ENCODE data around the gene PCID2.

DNA sequence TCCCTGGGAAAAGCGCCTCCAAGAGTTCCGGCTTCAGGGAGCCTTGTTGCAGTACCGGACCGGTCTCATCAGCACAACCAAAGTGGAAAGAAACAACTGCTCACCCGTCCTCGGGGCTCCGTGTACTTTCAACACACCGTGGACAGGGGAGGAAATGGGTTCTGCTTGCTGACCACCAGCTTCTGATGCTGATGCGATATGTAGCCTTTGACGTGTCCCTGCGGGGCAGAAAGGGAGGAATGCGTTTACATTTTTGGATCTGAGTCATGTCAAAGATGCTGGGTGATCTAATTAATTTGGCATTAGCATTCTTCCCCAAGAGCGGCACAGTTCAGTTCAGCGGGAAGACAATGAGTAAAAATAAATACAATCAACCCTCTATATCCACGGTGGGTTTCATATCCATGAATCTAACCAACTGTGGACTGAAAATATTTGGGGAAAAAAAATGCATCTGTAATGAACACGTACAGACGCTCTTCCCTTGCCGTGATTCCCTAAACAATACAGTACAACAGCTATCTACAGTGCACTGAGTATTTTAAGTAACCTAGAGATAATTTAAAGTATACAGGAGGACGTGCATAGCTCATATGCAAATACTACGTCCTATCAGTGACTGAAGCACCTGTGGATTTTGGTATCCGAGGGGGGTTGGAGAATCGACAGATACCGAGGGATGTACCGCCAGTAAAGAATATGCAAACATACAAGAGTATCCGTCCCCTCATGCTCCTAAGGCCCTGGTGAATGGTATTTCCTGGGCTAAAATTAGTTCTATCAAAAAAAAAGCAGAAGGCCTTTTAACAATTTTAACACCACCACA is 30.2 kb downstream of the PCID2 start:
- TF ChIP-seq, protein P1, sequence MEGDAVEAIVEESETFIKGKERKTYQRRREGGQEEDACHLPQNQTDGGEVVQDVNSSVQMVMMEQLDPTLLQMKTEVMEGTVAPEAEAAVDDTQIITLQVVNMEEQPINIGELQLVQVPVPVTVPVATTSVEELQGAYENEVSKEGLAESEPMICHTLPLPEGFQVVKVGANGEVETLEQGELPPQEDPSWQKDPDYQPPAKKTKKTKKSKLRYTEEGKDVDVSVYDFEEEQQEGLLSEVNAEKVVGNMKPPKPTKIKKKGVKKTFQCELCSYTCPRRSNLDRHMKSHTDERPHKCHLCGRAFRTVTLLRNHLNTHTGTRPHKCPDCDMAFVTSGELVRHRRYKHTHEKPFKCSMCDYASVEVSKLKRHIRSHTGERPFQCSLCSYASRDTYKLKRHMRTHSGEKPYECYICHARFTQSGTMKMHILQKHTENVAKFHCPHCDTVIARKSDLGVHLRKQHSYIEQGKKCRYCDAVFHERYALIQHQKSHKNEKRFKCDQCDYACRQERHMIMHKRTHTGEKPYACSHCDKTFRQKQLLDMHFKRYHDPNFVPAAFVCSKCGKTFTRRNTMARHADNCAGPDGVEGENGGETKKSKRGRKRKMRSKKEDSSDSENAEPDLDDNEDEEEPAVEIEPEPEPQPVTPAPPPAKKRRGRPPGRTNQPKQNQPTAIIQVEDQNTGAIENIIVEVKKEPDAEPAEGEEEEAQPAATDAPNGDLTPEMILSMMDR (IDR thresholded peaks at IDR 0.05) = no peak
- no peak for TF ChIP-seq POLR2A (IDR thresholded peaks at IDR 0.05)
- no peak for TF ChIP-seq POLR2AphosphoS5 (IDR thresholded peaks at IDR 0.05; ENCODE audit: insufficient read depth in 1 of 2, low read depth in 1 of 2)
